Iris pigment epithelial cell (primary cell): ENCODE results near the gene DISP3.
A peak's percentile ranks its signal among the peaks of the same experiment; 100 is the strongest.

Experiments used
- DNase-seq: peaks from one replicate; pipeline ENCODE4 v3.0.0-alpha.2; 2011; ENCODE audit warnings: low read depth

DISP3 gene

GRCh38 chr1:11478571-11479374 lies at the start of gene DISP3:
Gene DISP3 (plus strand): TSS chr1:11479155. CDS start chr1:11500993, 21,838 bp downstream.
- peak; percentile 47 for DNase-seq

DNA sequence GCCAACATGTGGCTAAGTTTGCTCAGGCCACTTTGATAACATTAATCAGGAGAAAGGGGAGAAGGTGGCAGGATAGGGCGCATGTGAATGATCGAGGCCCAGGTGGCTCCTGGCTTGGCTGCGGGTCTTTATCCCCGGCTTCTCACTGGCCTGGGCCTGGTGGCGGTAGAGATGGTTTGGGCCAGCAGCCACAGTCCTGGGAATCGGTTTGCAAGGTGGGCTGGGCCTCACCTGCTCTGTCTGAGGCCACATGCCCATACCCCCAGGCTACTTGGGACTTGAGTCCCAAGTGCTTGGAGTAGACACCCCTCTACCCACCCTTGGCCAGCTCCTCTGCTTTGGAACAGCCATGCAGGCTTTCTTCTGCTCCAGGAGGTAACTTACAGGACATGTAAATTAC lies 49.7 kb upstream of the DISP3 start:
- DNase-seq: no peak

- no peak for DNase-seq
Measured at GRCh38 chr1:11429935-11430334, 49.0 kb upstream of the DISP3 start.

DNA sequence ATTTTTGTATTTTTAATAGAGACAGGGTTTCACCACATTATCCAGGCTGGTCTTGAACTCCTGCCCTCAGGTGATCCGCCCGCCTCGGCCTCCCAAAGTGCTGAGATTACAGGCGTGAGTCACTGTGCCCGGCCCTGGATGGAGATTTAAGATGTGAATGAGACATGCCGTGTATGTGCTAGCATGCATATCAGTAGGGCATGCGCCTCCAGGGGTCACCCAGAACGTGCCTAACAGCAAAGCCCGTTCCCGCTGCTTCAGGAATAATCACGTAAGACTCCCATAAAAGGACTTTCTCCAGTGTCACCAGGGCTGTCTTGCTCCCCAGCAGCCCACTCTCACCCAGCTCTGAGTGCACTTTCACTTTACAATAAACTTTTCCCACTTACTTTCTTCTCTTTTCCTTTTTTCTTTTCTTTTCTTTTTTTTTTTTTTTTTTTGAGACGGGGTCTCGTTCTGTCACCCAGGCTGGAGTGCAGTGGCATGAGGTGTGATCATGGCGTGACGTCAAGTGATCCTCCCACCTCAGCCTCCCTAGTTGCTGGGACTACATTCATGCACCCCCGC lies 46.9 kb upstream of the DISP3 start:
- no peak for DNase-seq

DNA sequence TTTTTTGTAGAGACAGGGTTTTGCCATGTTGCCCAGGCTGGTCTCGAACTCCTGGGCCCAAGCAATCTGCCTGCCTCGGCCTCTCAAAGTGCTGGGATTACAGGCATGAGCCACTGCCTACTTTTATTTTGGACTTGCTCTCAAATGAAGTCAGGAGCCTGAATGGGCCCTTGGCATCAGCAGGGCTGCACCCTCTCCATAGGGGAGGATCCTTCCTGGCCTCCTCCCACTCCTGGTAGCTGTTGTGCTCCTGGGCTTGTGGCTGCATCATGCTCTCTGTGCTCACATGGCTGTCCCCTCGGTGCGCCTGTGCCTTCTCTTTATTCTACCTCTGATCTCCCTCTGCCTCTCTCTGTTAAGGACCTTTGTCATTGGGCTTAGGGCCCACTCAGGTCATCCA lies 46.4 kb upstream of the DISP3 start:
- DNase-seq: no peak

GRCh38 chr1:11434501-11434900 lies 44.5 kb upstream of the DISP3 start:
- no peak for DNase-seq

- no peak for DNase-seq
Measured at GRCh38 chr1:11434926-11435325, 44.0 kb upstream of the DISP3 start.

DNA sequence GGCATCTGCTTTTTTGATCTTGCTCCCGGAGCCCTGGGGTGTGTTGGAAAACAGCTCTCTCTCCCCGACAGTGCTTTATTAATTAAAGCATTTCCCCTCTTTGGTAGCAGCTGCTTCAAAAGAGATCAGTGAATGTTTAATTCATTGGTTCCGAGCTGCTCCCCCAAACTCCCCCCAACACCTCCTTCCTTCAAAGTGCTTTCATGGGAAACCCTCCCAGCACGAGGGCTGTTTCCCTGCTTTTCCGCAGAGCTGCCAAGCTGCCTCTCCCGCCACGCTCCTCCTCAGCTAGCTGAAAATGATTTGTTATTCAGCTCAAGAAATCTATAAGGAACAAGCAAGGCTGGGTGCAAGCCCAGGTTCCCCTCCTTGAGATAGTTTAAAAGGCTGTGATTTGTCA lies 40.0 kb upstream of the DISP3 start:
- DNase-seq: no peak

DNA sequence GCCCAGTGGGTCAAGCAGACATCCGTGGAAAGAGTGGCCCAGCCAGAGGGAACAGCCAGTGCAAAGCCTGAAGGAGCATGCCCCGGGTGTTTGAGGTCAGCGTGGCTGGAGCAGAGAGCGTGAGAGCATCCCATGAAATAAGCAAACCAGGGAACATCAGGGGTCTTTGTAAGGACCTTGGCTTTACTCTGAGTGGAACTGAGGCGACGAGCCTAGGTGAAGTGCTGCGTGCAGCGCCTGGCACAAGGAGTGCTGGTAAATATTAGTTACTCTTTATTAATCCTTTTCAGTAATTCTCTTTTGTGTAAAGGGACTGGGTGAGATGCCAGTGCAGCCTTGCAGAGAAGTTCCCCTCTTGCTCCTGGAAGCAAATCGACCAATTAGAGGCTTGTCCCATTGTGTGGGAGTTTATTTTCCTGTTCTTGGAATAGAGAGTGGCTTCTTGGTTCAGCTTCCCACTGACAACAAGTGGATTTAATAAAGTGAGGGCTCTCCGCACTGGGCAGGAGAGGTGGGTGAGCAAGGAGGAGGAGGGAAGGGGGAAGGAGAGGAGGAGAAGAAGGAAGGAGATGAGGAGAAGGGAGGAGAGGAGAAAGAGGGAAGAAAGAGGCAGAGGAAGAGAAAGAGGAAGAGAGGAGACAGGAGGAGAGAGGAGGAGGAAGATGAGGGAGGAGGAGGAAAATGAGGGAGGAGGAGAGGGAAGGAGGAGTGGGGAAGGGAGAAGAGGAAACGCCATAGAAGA lies 37.6 kb upstream of the DISP3 start:
- DNase-seq: no peak

DNA sequence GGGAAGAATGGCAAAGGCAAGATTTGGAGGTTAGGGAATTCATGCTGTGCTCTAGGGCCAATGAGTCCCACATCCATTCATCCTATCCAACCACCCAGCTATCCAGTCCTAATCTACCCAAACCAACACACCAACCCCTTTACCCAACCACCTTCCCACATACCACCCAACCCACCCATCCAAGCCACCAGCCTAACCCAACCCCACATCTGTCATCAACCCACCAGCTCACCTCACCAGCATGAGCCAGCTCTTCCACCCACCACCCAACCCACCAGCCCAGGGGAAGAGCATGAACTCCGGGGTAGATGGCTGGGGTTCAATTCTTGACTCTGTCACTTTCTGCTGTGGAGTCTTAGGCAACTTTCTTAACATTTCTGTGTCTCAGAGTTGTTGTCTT lies 35.9 kb upstream of the DISP3 start:
- no peak for DNase-seq

- no peak for DNase-seq
Measured at GRCh38 chr1:11443961-11444658, 34.8 kb upstream of the DISP3 start.

- DNase-seq: no peak
Measured at GRCh38 chr1:11444907-11445306, 34.0 kb upstream of the DISP3 start.

DNA sequence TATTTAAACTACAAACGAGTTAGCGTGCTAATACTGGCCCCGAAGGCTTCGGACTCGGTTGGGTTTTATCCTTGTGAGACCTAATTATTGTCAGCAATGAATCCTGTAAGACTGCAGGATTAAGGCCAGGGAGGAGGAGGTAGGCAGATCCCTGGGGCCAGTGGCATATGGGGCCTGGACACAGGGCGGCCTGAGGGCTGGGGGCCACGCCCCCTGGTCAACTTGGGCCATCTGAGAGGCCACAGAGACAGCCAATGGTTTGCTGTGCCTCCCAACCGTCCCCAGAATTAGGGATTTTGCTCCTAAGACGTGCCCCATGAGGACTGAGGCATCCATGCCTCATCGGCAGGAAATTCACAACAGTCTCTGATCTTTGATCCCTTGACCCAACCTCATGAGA lies 31.1 kb upstream of the DISP3 start:
- no peak for DNase-seq

DNA sequence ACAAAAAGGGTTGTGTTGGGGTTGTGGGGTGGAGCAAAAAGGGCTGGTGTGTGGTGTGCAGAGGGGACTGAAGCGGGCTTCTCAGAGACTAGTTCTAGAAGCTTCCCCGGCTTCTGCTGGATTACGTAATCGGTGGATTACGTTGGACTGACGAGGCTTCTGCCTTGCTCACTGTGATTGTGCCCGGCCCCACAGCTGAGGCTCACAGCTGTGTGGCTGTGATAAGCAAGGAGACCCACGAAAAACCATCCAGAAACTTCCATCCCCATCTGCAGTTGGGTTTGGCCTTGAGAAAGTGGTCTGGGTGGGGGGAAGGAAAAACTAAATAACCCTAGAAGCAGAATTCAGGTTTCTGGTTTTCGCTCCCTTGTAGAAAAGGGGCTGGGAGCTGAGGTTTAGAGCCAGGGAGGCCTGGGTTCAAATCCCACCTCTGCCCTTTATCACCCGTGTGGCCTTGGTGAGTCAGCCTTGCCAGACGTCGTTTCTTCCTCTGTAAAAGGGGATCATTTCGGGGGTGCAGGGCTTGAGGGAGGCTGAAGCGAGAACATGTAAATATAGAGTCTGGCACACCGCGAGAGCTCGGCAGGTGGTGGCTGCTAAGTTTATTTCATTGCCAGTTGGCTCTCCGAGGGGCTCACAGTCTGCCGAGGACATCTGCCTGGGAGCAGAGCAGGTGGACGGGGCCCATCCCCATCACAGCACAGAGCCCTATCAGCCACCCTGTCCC lies 30.4 kb upstream of the DISP3 start:
- DNase-seq: peak; percentile 11

DNA sequence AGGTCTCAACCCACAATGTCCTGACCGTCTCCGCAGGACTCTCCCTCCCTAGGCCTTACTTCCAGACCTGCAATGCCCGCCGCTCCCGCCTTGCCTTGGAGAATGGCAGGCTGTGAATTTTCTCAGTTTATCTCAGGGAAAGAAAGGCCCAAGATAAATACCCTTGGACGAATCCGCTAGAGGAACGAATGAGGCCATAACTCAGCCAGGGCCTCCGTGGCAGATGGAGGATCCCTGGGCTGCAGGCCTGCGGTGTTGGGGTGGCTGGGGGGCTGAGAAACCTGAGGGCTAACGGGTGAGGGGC lies 29.9 kb upstream of the DISP3 start:
- DNase-seq: no peak

GRCh38 chr1:11450310-11450709 lies 28.6 kb upstream of the DISP3 start:
- DNase-seq: no peak

- no peak for DNase-seq
Measured at GRCh38 chr1:11453742-11454491, 25.0 kb upstream of the DISP3 start.

DNA sequence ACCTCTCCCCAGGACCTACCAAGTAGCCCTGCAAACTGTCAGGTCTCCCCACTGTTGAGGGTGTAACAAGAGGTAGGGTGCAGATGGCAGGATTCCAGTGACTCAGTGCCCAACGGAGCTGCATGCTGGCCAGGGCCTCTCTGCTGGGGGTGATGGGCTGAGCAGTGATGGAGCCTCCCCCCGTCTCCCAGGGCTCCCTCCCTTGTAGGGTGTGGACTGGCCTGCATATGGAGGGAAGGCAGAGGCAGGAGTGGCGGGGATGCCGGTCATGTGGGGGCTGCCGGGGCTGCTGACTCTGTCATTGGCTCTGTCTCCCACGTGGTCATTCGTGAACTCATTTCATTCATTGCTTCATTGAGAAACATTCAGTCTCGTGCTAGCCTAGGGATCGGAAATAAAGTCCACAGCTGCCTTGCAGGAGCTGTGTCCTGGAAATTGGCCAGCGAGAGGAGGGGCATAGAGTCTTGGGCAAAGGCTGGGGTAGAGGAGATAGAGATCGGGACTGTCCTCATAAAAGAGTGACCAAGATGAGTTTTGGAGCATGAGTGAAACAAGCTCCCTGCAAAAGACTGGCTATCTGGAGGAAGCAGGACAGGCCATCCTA lies 22.9 kb upstream of the DISP3 start:
- no peak for DNase-seq

- DNase-seq: no peak
Measured at GRCh38 chr1:11456965-11457364, 22.0 kb upstream of the DISP3 start.

DNA sequence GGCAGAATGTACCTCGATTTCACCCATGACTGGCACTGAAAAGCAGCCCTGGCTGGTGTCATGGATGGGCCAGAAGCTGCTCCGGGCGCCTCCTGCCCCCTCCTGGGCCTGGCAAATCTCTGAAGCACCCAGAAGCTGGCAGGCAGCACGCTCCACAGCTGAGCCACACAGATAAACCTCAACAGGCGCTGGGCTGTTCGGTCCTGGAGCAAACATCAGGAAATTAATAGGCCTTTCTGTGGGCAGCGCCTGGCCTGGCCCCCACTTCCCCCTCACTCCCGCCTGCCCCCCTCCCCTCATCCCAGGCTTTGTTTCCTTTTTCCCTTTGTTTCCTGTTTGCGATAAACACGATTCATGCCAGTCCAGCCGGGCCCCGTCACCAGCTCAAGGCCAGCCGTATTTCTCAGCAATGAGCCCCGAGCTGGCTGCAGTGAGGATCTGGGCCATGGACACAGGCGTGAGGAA lies 20.1 kb upstream of the DISP3 start:
- DNase-seq: no peak
